Suprapubic skin (tissue), 4 donors: ENCODE data around the gene BRINP3.

Experiments
- CTCF ChIP-seq, 2 donors: fragments of 200-600 bp in 1 of 2; fragments of 450-650 bp in 1 of 2; sonication (generic) in 1 of 2; IDR thresholded peaks; one replicate each; pipeline ENCODE4 v1.5.1; 2016 to 2019; ENCODE audit warnings: antibody characterized with exemption in 2 of 2, mild to moderate bottlenecking in 1 of 2, moderate library complexity in 1 of 2
- EP300 ChIP-seq: sonication (generic); formaldehyde crosslinking; IDR thresholded peaks from one replicate; pipeline ENCODE4 v1.6.1; 2017; ENCODE audit warnings: antibody characterized with exemption
- POLR2AphosphoS5 ChIP-seq, 3 donors: sonication (generic); formaldehyde crosslinking; IDR thresholded peaks; one replicate each; pipeline ENCODE4 v1.6.1; 2017; ENCODE audit warnings: antibody characterized with exemption in 3 of 3

GRCh38 chr1:190244406-190244805, 233.3 kb downstream of the BRINP3 start:
- TF ChIP-seq CTCF (IDR thresholded peaks at IDR 0.05) (no peak), EP300 (no peak), POLR2AphosphoS5 (IDR thresholded peaks at IDR 0.05) (no peak)
